HepG2 (cell line): ENCODE measurements around the gene ETV6. TPM values are rescaled to one million over a fixed set of nuclear protein-coding genes. Genes with fewer than 3 reads are reported as not detected.
A peak's percentile ranks its signal among the peaks of the same experiment; 100 is the strongest.

Source experiments
- ATAC-seq: fragments of 200-7000 bp; cut with Tn5 transposase; 3 replicates; pipeline ENCODE4 v1.9.1; 2020; ENCODE audit warnings: mild to moderate bottlenecking, moderate library complexity
- BruUV-seq: library from RNA; stranded (reverse); fragments of 400-500 nt; replicated peaks from 2 replicates; lab custom pipeline; 2021; lab: Mats Ljungman, UMichigan
- CTCF ChIA-PET: fragments of 300-600 bp; formaldehyde crosslinking; extraction: SDS; loops from one replicate; lab custom pipeline; 2021; ENCODE audit warnings: low total read pairs, inconsistent platforms, low intra/inter-chr PET ratio; lab: Yijun Ruan, JAX
- POLR2A ChIA-PET: fragments of 350-600 bp; sonication (Branson Sonifier 250); formaldehyde crosslinking; loops from one replicate; lab custom pipeline; 2020; ENCODE audit warnings: antibody characterized with exemption, inconsistent platforms; lab: Yijun Ruan, JAX
- DNase-seq: peaks from one replicate; pipeline ENCODE4 v3.0.0-alpha.2; 2015; ENCODE audit warnings: low spot score
- FAIRE-seq: peaks from 3 replicates; lab custom pipeline; 2011; peaks lifted over from hg19 to GRCh38; lab: Jason Lieb, UNC
- H2AFZ ChIP-seq: one replicate; pipeline ENCODE4 v1.6.1; 2011; ENCODE audit warnings: low read length, inconsistent platforms
- H3K27ac ChIP-seq: fragments of 300-600 bp; 3 replicates; pipeline ENCODE4 v1.8.0; 2011; ENCODE audit warnings: mixed run types, mild to moderate bottlenecking, mixed read lengths, low read length, inconsistent platforms; ENCODE audit not compliant: insufficient read depth; ENCODE audit errors: extremely low read length
- H3K27me3 ChIP-seq, 2 experiments: fragments of 200-600 bp in 1 of 2; 2 replicates in 1 of 2; 3 replicates in 1 of 2; pipeline versions ENCODE4 v1.6.0 to v1.8.0; 2011; ENCODE audit warnings: low read length in 2 of 2, mild to moderate bottlenecking in 2 of 2, moderate library complexity in 2 of 2, inconsistent platforms in 1 of 2; ENCODE audit not compliant: insufficient read depth in 2 of 2, control insufficient read depth in 1 of 2
- H3K36me3 ChIP-seq, 2 experiments: fragments of 200-600 bp in 1 of 2; replicated peaks in 1 of 2; 2 replicates in 1 of 2; 3 replicates in 1 of 2; pipeline versions ENCODE4 v1.5.1 to v1.8.0; 2011; ENCODE audit warnings: low read length in 2 of 2, inconsistent platforms in 1 of 2; ENCODE audit not compliant: insufficient read depth in 2 of 2, control insufficient read depth in 1 of 2
- H3K4me1 ChIP-seq: 2 replicates; pipeline ENCODE4 v1.5.1; 2012; ENCODE audit warnings: low read length, inconsistent platforms; ENCODE audit not compliant: insufficient read depth
- H3K4me2 ChIP-seq: 2 replicates; pipeline ENCODE4 v1.6.0; 2011; ENCODE audit warnings: low read depth, low read length, inconsistent platforms
- H3K4me3 ChIP-seq, 3 experiments: fragments of 200-600 bp in 1 of 3; sonication (generic), shearing (Covaris generic) in 1 of 3; replicated peaks in 1 of 3; 2 replicates each; pipeline ENCODE4 v1.5.1; 2011 to 2016; ENCODE audit warnings: low read length in 3 of 3, inconsistent platforms in 2 of 3, low read depth in 2 of 3, mild to moderate bottlenecking in 2 of 3, control low read depth in 1 of 3, mixed read lengths in 1 of 3; ENCODE audit not compliant: insufficient read depth in 1 of 3
- H3K79me2 ChIP-seq: one replicate; pipeline ENCODE4 v1.6.1; 2011; ENCODE audit warnings: low read length, inconsistent platforms; ENCODE audit not compliant: insufficient read depth
- H3K9ac ChIP-seq: 2 replicates; pipeline ENCODE4 v1.6.0; 2011; ENCODE audit warnings: mild to moderate bottlenecking, low read depth, low read length, inconsistent platforms; ENCODE audit not compliant: insufficient read depth
- H3K9me3 ChIP-seq: 2 replicates; pipeline ENCODE4 v1.5.1; 2012; ENCODE audit warnings: mild to moderate bottlenecking, low read length
- H4K20me1 ChIP-seq: 2 replicates; pipeline ENCODE4 v1.6.0; 2011; ENCODE audit warnings: inconsistent platforms, mild to moderate bottlenecking, low read length, moderate library complexity; ENCODE audit not compliant: insufficient read depth
- EEA1 ChIP-seq: sonication (generic); formaldehyde crosslinking; IDR thresholded peaks from 2 replicates; pipeline ENCODE4 v1.5.1; 2020; ENCODE audit warnings: mild to moderate bottlenecking, missing genetic modification reagents, borderline replicate concordance
- FOXJ3 ChIP-seq: sonication (generic); formaldehyde crosslinking; IDR thresholded peaks from 2 replicates; pipeline ENCODE4 v1.4.0; 2020; ENCODE audit warnings: missing genetic modification reagents, mild to moderate bottlenecking, borderline replicate concordance
- KDM3A ChIP-seq: IDR thresholded peaks from 2 replicates; pipeline ENCODE4 v1.6.1; 2018; ENCODE audit warnings: low read depth, missing compliant biosample characterization
- MAZ ChIP-seq, 2 experiments: sonication (generic) in 1 of 2; formaldehyde crosslinking in 1 of 2; IDR thresholded peaks; 2 replicates each; pipeline versions ENCODE4 v1.5.0 to v1.6.1; 2012 to 2020; ENCODE audit warnings: low read depth in 2 of 2, mild to moderate bottlenecking in 2 of 2, borderline replicate concordance in 1 of 2, improper control_type of control experiment in 1 of 2, low read length in 1 of 2, missing genetic modification reagents in 1 of 2, moderate library complexity in 1 of 2
- MLLT10 ChIP-seq: sonication (generic); formaldehyde crosslinking; IDR thresholded peaks from 2 replicates; pipeline ENCODE4 v1.4.0; 2020; ENCODE audit warnings: missing genetic modification reagents
- PHF5A ChIP-seq: IDR thresholded peaks from one replicate; pipeline ENCODE4 v1.6.1; 2018; ENCODE audit warnings: low read depth, missing genetic modification reagents; ENCODE audit not compliant: unreplicated experiment
- RFX1 ChIP-seq: fragments of 450-650 bp; IDR thresholded peaks from 2 replicates; pipeline ENCODE4 v1.6.1; 2017
- SAP130 ChIP-seq: IDR thresholded peaks from 2 replicates; pipeline ENCODE4 v1.6.1; 2016; ENCODE audit warnings: low read depth
- SOX13 ChIP-seq, 3 experiments: fragments of 450-650 bp in 1 of 3; sonication (generic) in 1 of 3; formaldehyde crosslinking in 1 of 3; IDR thresholded peaks in 2 of 3; conservative IDR thresholded peaks in 1 of 3; 2 replicates each; pipeline versions ENCODE4 v1.5.0 to v1.6.1; 2016 to 2020; ENCODE audit warnings: antibody characterized with exemption in 1 of 3, mild to moderate bottlenecking in 1 of 3, missing compliant biosample characterization in 1 of 3, missing genetic modification reagents in 1 of 3, moderate library complexity in 1 of 3
- SOX6 ChIP-seq, 2 experiments: fragments of 450-650 bp in 1 of 2; sonication (generic) in 1 of 2; formaldehyde crosslinking in 1 of 2; IDR thresholded peaks; 2 replicates each; pipeline versions ENCODE4 v1.4.0 to v1.6.1; 2017 to 2020; ENCODE audit warnings: antibody characterized with exemption in 1 of 2, mild to moderate bottlenecking in 1 of 2, missing genetic modification reagents in 1 of 2
- SP1 ChIP-seq, 2 experiments: fragments of 450-650 bp in 1 of 2; sonication (generic) in 1 of 2; formaldehyde crosslinking in 1 of 2; IDR thresholded peaks; 2 replicates each; pipeline versions ENCODE4 v1.4.0 to v1.6.1; 2016 to 2020; ENCODE audit warnings: missing genetic modification reagents in 1 of 2
- THAP11 ChIP-seq: IDR thresholded peaks from 2 replicates; pipeline ENCODE4 v1.6.1; 2016; ENCODE audit warnings: missing biosample characterization, missing genetic modification reagents
- ZNF225 ChIP-seq: sonication (generic); formaldehyde crosslinking; IDR thresholded peaks from 2 replicates; pipeline ENCODE4 v1.4.0; 2020; ENCODE audit warnings: mild to moderate bottlenecking, missing genetic modification reagents
- WGBS: methylation state at CpG from one replicate; pipeline ENCODE4 v1.1.6; 2017; ENCODE audit warnings: low lambda C conversion rate; 5-methylcytosine and 5-hydroxymethylcytosine counted together
- in situ Hi-C: cut with HindIII; loops from 2 replicates; pipeline ENCODE4 v1.10.0; 2017; ENCODE audit warnings: low pct_unique_long_range_greater_than_20kb; ENCODE audit not compliant: extremely low pct_ligation_motif_present
- intact Hi-C: fragments of 100-400 bp; cut with micrococcal nuclease; formaldehyde crosslinking; loops from one replicate; pipeline ENCODE4 v1.10.0; 2022; ENCODE audit not compliant: unreplicated experiment
- polyA plus RNA-seq, 8 experiments: library from polyadenylated mRNA; depleted of rRNA in 3 of 8; stranded (reverse) in 7 of 8; unstranded in 1 of 8; fragments of >200 nt; fragmentation: Illumina TruSeq in 4 of 8; extraction: Trizol in 4 of 8; gene quantifications; 2 replicates each; pipeline versions ENCODE4 v1.2.1 to v1.2.3, GENCODE V29; 2011 to 2016; ENCODE audit warnings: low read depth in 4 of 8, missing spikeins in 1 of 8, mixed read lengths in 1 of 8; ENCODE audit not compliant: insufficient read depth in 1 of 8
- total RNA-seq, 5 experiments: library from RNA; depleted of rRNA; stranded (reverse); fragments of >200 nt; fragmentation: Illumina TruSeq; extraction: Trizol; gene quantifications; 2 replicates each; pipeline ENCODE4 v1.2.3, GENCODE V29; 2016; ENCODE audit warnings: low read depth in 1 of 5
- TF ChIP-seq, protein P1 (sequence below): sonication (generic); formaldehyde crosslinking; IDR thresholded peaks from 2 replicates; pipeline ENCODE4 v1.4.0; 2020; ENCODE audit warnings: missing genetic modification reagents, borderline replicate concordance
- TF ChIP-seq, protein P2 (sequence below): sonication (generic); formaldehyde crosslinking; IDR thresholded peaks from 2 replicates; pipeline ENCODE4 v1.4.0; 2020; ENCODE audit warnings: missing genetic modification reagents

The ETV6 gene
- total and polyA plus RNA-seq, 2 of the 13 experiments (the other 11 are each of a cell fraction or from before 2014, with no cell fraction given) = 2.2 to 3.0 TPM

DNA sequence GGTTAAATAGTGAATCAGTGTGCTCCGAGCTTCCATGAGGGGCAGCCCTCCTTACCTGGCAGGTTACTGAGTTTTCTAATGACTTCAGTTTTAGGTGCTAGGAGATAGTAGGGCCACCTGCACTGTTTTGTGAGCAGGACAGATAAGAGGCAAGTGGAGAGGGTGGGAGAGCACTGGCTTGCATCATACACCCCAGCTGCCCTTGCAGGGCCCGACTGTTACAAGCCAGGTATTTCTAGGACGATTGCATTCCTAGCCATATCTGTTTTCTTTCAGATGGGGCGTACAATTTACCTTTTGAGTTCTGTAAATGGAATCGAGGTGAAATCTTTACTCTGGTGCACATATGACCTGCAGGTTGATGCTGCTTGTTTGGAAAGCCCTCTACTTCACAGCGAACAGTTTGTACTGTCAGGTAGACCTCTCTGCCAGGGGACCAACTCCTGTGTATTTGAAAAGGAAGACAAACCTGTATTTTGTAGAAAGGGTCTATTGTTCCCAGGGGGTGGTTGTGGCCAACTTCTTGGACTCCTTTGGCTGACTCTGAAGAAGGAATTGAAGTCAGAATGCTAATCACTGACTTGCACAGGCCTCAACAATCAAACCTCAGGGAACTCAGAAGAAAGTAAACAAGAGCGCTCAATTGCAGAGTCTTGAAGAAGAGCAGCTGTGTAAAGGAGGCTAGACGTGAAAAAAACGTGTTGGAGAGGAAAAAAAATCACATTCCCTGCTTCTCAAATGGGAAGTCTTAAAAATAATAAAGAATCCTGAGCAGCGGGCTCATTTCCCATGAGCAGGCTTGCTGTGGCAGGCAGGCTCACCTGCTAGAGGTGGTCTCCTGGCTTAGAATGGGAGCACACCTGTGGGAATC is 57.3 kb downstream of the ETV6 start (continued):
- TF ChIP-seq, protein P1, sequence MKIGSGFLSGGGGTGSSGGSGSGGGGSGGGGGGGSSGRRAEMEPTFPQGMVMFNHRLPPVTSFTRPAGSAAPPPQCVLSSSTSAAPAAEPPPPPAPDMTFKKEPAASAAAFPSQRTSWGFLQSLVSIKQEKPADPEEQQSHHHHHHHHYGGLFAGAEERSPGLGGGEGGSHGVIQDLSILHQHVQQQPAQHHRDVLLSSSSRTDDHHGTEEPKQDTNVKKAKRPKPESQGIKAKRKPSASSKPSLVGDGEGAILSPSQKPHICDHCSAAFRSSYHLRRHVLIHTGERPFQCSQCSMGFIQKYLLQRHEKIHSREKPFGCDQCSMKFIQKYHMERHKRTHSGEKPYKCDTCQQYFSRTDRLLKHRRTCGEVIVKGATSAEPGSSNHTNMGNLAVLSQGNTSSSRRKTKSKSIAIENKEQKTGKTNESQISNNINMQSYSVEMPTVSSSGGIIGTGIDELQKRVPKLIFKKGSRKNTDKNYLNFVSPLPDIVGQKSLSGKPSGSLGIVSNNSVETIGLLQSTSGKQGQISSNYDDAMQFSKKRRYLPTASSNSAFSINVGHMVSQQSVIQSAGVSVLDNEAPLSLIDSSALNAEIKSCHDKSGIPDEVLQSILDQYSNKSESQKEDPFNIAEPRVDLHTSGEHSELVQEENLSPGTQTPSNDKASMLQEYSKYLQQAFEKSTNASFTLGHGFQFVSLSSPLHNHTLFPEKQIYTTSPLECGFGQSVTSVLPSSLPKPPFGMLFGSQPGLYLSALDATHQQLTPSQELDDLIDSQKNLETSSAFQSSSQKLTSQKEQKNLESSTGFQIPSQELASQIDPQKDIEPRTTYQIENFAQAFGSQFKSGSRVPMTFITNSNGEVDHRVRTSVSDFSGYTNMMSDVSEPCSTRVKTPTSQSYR (CRISPR knock-in tag) = no peak
- TF ChIP-seq SOX13 (IDR thresholded peaks at IDR 0.05) = no peak
- TF ChIP-seq SOX13 (CRISPR knock-in tag; conservative IDR thresholded peaks at IDR 0.05 in 1 of 2, IDR thresholded peaks at IDR 0.05 in 1 of 2) = peak in 1 of 2 experiments; percentile 13; a peak in 1 of 4 replicates
- no peak for TF ChIP-seq FOXJ3 (CRISPR knock-in tag)
- no peak for TF ChIP-seq SOX6 (IDR thresholded peaks at IDR 0.05)
- TF ChIP-seq SOX6 (CRISPR knock-in tag; IDR thresholded peaks at IDR 0.05) = peak; percentile 69
- TF ChIP-seq SAP130 (CRISPR knock-in tag) = peak; percentile 18; the same call in 1 of the 2 replicates
- TF ChIP-seq MAZ (IDR thresholded peaks at IDR 0.05; ENCODE audit: borderline replicate concordance, low read depth, low read length) = no peak
- 0 out of 2 replicates have a peak, but pooled peaks have one; percentile 29 for TF ChIP-seq MAZ (CRISPR knock-in tag; IDR thresholded peaks at IDR 0.05; ENCODE audit: low read depth)

- ATAC-seq (no peak), DNase-seq (no peak), FAIRE-seq (no peak)
- Histone ChIP-seq H3K4me2 (no peak overlapping the region), H3K27me3 (no peaks in the 10 kb centered on the region), H3K9ac (no peak overlapping the region), H3K36me3 (no peaks in the 10 kb centered on the region), H3K9me3 (no peaks in the 10 kb centered on the region), H4K20me1 (no peaks in the 10 kb centered on the region), H3K4me3 (no peak overlapping the region), H3K4me1 (peaks cover 57% of the 10 kb centered on the region), H3K79me2 (no peaks in the 10 kb centered on the region), H2AFZ (no peak overlapping the region), H3K27ac (no peak overlapping the region)
- intact Hi-C loops (loop anchor here (10.0 kb wide), 1 partner anchor 53 kb away; no protein-coding TSS in a partner anchor), in situ Hi-C loops (no loop called here)
- 90% methylated on average over 7 of the region's 7 CpGs for WGBS
- ChIA-PET POLR2A (no interaction called here), CTCF (no interaction called here)
- no TSS peak for BruUV-seq
- TF ChIP-seq PHF5A (CRISPR knock-in tag) (no peak), RFX1 (no peak), THAP11 (CRISPR knock-in tag) (no peak), MLLT10 (no peak), SP1 (IDR thresholded peaks at IDR 0.05) (no peak), SP1 (CRISPR knock-in tag; IDR thresholded peaks at IDR 0.05) (no peak), EEA1 (no peak), KDM3A (no peak), ZNF225 (CRISPR knock-in tag) (no peak)
- TF ChIP-seq, protein P2, sequence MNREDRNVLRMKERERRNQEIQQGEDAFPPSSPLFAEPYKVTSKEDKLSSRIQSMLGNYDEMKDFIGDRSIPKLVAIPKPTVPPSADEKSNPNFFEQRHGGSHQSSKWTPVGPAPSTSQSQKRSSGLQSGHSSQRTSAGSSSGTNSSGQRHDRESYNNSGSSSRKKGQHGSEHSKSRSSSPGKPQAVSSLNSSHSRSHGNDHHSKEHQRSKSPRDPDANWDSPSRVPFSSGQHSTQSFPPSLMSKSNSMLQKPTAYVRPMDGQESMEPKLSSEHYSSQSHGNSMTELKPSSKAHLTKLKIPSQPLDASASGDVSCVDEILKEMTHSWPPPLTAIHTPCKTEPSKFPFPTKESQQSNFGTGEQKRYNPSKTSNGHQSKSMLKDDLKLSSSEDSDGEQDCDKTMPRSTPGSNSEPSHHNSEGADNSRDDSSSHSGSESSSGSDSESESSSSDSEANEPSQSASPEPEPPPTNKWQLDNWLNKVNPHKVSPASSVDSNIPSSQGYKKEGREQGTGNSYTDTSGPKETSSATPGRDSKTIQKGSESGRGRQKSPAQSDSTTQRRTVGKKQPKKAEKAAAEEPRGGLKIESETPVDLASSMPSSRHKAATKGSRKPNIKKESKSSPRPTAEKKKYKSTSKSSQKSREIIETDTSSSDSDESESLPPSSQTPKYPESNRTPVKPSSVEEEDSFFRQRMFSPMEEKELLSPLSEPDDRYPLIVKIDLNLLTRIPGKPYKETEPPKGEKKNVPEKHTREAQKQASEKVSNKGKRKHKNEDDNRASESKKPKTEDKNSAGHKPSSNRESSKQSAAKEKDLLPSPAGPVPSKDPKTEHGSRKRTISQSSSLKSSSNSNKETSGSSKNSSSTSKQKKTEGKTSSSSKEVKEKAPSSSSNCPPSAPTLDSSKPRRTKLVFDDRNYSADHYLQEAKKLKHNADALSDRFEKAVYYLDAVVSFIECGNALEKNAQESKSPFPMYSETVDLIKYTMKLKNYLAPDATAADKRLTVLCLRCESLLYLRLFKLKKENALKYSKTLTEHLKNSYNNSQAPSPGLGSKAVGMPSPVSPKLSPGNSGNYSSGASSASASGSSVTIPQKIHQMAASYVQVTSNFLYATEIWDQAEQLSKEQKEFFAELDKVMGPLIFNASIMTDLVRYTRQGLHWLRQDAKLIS (CRISPR knock-in tag) = no peak
Measured at GRCh38 chr12:11707535-11707934, 58.1 kb downstream of the ETV6 start.
